HPDE6-E6E7 (cell line): ENCODE measurements around the gene ANKRD31.

Experiments used
- DNase-seq: peaks from one replicate; pipeline ENCODE4 v3.0.0; 2011; ENCODE audit warnings: missing footprints; ENCODE audit errors: extremely low spot score

ANKRD31 gene

DNA sequence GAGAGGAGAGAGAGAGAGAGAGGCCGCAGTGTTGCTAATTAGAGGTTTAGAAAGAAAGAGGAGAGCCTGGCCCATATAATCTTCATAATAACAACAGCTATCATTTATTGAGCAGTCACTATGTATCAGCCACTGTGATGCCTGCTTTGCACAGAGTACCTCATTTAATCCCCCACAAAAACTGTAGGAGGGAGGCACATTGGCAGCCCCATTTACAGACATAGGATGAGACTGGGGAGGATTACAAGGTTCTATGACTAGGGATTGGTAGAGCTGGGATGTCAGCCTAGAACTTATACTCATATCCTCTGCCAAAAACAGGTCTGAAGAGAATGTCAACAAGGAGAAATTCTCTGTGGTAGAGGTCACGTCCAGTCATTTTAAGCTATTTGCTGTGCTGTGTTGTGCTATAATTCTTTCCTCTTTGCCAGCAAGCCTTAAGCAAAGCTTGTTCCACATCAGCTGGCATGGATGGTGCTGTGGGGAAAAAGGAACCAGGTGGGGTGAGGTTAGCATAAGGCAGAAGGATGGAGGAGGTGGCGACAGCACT, 177.6 kb downstream of the ANKRD31 start:
- no peak for DNase-seq

DNA sequence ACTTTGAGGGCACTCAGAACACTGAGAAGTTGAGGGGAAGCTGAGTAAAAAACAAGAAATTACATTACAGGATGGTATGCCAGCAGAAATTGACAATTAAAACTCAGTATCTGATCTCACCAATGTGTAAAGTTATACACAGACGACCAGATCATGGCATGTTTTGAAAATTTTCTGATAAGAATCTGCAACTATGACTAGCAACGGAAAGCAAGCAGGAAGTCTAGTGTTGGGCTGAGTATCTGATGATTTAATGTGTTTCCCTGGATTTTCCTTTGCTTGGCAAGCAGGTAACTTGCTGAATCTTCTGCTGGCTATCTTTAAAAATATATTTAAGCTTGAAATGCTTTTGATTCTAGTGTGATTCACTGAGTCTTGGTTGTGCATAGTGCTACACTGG, 179.1 kb downstream of the ANKRD31 start:
- no peak for DNase-seq

DNA sequence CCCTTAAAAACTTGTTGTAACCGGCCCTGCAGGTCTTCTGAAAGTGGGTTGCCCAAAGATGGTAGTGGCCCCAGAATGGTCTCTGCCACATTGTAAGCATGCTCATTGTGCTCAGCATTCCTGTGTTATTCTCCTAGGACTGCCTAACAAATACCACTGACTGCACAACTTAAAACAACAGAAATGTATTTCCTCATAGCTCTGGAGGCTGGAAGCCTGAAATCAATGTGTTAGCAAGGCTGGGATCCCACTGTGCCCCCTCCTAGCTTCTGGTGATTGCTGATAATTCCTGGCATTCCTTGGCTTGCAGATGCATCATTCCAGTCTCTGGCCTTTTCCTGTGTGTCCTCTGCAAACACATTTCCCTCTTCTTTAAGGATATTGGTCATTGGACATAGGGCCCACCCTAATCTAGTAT, 180.9 kb downstream of the ANKRD31 start:
- no peak for DNase-seq

DNA sequence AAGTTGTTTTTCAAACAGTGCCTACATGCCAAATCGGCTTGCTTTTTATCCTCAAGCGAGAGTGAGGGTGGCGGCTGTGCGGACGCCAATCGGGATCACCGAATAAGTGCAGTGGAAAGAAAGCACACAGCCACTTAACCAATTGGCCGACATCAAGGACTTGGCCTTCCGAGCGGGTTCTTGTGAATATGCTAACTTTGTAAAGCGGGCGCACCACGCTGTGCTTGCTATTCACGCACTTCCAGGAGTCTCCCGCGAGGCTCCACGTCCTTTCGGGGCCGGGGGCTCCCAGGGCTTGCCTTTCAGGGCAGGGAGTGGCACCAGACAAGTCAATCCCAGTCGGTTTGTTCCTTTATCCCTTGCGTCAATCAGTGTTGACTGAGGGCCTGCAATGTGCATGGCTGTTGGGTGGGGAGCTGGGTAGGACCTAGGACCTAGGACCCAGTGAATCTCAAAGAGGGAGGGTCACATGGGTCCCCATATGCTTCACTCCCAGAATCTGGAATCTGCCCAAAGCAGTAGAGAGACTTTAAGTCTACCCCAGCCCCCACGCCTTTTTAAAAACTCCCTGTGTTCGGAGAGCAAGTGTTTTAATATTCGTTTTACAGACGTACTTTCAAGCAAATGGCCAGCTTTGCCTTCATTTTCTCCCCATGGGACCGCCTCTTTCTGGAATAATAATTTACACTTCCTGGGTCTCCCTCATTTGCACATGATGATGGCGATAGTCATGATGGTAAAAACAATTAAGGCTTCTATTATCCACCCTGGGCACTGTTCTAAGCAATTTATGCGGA, 182.3 kb downstream of the ANKRD31 start:
- DNase-seq = no peak

- DNase-seq = peak; percentile 60
Observed at GRCh38 chr5:75053304-75054133, 183.2 kb downstream of the ANKRD31 start.

DNA sequence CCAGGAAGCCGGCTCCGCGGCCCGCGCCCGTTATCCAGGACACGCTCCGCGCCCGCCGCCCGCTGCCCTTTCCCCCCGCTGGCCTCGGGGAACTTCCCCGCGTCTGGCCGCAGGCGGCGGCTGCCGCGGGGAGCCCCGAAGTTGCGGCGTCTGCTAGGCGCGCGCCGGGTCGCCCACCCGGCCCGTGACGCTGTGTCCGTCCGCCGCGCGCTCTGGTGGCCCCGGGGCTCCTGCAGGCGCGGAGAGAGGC, 183.7 kb downstream of the ANKRD31 start:
- no peak for DNase-seq

GRCh38 chr5:75052192-75053053, 184.3 kb downstream of the ANKRD31 start, which contains the start of gene GCNT4:
Gene GCNT4, minus strand, starts transcription at chr5:75052558. Its CDS starts 22,521 bp downstream, at chr5:75030037.
- no peak for DNase-seq

- DNase-seq = no peak
Observed at GRCh38 chr5:75051217-75051751, 185.4 kb downstream of the ANKRD31 start.

GRCh38 chr5:75050415-75050814, 186.3 kb downstream of the ANKRD31 start:
- no peak for DNase-seq

DNA sequence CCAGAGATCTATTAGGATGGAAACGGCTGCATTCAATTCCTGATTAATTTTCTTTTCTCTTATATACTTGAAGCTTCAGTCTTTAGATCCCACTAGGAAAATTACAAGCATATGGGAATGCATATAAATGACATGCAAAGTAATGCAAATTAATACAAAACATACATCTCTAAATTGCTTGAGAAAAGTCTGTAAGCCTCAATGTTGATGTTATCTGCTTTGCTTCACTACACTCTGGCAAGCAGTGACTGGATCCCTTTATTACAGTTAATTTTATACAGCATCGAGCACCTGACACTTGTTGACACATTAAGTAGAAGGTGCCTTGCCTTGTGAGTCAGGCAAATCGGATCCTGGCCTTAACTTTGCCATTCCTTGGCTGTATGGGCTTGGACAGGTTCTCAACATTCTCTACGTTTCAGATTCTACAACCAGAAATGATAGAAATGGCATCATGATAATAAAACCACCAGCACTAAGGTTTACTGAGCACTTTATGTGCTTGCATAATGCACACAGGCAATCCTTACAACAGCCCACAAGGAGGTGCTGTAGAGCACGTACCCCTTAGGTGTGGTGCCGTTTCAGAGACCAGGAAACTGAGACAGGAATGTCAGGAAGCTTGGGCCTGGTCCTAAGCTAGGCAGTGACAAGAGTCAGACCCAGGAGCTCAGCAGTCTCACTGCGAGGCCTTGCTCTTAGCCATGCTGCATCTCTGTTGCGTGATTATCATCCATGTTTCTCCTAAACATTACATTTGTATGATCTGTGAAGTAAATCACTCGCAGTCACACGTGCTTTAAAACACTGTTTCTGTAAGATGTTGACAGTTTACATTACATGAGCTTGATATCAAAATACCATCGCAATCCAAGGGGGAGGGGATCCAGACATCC, 187.0 kb downstream of the ANKRD31 start:
- no peak for DNase-seq

GRCh38 chr5:75048457-75048953, 188.2 kb downstream of the ANKRD31 start:
- DNase-seq = no peak

- no peak for DNase-seq
Observed at GRCh38 chr5:75047356-75047755, 189.3 kb downstream of the ANKRD31 start.

DNA sequence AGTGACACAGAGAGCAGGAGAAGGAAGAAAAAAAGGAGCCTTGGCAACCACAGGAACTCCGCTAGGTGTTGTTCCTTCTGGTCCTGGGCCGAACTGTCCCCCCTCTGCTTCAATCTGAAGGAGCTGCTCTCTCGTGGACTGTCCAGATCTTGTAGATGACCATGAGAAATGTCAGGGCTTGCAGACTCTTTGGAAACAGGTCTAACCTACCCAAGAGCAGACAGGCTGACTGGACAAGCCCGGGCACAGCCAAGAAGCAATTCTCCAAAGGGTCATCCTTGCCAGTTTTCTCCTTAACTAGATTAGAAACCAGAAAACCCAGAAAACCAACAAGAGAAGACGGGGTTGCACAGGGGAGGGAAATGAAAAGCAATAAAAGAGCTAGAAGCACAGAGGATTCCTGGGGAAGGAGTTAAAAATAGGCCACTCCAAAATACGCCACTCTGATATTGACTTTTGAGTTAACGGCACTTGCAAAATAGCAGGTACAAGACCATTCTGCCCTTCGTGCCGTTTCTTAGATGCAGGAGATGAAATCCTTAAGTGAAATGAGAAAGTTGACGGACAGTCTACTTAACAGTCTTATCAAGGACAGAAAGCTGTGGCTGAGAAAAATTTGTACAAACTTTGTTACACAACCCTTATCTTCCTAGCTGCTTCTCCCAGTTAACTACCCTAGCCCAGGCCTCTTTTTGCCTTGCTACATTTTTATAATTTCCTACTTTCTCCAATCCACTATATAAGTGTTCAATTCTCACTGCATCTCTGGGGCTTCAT, 190.1 kb downstream of the ANKRD31 start:
- no peak for DNase-seq

DNA sequence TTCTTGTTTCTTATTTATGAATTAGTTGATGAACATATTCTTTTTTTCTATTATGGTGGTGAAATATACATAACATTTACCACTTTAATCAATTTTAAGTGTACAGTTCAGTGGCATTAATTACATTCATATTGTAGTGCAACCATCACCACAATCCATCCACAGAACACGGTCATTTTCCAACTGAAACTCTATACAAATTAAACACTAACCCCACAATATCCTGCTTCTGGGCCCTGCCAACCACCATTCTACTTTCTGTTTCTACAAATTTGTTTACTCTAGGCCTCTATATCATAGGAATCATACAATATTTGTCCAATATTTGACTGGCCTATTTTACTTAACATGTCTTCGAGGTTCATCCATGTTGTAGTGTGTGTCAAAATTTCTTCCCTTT, 191.6 kb downstream of the ANKRD31 start:
- no peak for DNase-seq

DNA sequence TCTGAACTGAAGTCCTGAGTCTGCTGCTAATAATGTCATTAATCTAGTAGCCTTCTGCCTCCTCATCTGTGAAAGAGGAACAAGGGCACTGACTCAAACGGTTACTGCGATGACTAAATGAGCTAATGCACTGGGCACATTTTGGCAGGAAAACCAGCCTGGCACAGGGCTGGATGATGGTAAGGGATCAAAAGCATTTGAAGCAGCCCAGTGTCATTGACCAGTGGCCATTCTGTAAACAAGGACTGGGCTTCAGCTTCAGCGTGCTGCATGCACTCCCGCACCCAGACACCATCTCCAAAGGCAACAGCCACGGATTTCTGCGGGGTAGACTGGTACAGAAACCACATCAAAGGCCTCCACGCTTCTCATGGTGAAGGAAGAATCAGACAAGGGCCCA, 192.3 kb downstream of the ANKRD31 start:
- DNase-seq = no peak

DNA sequence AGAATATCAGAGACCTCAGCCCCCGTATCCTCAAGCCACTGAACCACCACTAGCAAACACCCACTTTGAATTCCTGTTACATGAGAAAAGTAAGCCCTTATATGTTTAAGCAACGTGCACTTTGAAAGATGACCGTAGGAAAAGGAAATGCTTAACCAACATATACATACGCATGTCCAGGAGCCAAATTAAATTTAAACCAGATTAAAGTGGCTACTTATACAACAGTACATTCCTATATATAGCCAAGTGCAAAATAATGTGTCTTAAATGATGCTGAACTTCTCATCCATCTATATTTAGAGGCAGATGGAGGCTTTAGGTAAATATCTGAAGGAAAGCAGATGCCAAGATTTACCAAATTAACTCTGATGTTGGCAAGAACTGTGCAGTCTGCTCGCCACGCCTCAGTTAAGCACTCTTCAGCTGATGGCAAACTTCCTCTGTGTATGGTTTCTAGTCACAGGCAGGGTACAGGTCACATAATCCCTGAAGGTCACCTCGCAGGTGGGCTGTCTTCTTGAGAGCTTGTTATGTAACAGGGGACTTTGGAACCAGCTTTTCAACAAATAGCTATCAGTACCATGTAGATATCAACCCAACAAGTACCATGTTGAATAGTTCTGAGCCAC, 192.9 kb downstream of the ANKRD31 start:
- DNase-seq = no peak

GRCh38 chr5:75042522-75042921, 194.2 kb downstream of the ANKRD31 start:
- no peak for DNase-seq

DNA sequence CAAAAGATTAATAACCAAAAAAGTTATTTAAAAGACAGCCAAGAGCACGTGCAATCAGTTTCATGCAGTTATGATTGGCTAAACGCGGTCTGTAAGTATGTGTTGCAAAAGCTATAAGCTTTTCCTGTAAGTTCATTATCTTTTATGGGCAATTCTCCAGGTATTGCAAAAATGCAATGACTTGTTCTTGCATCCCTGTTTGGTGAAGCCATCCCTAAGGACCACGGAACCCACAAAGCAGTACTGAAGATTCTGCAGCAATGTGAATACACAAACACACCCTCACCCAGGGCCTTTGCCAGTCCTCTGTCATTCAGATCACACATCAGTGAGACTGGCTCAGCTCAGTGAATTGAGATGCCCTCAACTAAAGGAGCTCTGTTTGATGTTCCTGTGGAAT, 195.7 kb downstream of the ANKRD31 start:
- DNase-seq = no peak

DNA sequence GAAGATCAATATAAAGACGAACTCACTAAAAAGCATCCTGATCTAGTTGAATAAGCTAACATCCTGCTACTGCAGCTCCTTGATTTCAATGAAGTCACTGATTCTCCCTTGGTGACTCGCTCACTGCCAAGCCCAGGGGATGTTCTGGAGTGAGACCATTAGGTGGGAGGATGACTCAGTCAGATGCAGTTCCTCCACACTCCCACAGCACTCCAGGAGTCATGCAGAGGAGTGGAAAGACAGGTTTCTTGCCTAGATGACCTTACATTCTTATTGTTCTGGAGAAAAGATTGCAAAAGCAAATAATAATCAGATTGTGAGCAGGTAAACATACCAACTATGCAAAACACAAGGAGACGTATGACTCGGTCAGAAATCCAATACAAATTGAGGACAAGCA, 199.6 kb downstream of the ANKRD31 start:
- DNase-seq = peak; percentile 100
